HL-60 (cell line): ENCODE measurements around the gene PARN.

Experiments used
- DNase-seq, 2 experiments: peaks; one replicate each; pipeline ENCODE4 v3.0.0-alpha.2; 2010 to 2020; ENCODE audit warnings: low read depth in 1 of 2, low spot score in 1 of 2
- H3K27ac ChIP-seq: fragments of 250-450 bp; sonication (Bioruptor Pico); replicated peaks from 2 replicates; pipeline ENCODE4 v1.5.1; 2020; ENCODE audit warnings: mild to moderate bottlenecking, moderate library complexity
- H3K27me3 ChIP-seq: fragments of 250-450 bp; sonication (Bioruptor Pico); 2 replicates; pipeline ENCODE4 v1.5.1; 2021; ENCODE audit warnings: mild to moderate bottlenecking, moderate library complexity; ENCODE audit not compliant: insufficient read depth, poor library complexity, severe bottlenecking
- H3K4me3 ChIP-seq: replicated peaks from 2 replicates; pipeline ENCODE4 v1.5.1; 2011; ENCODE audit warnings: mild to moderate bottlenecking, control low read depth, low read length; ENCODE audit not compliant: insufficient read depth
- GABPA ChIP-seq: IDR thresholded peaks from 2 replicates; pipeline ENCODE4 v1.6.1; 2012; ENCODE audit warnings: low read depth
- POLR2AphosphoS5 ChIP-seq: IDR thresholded peaks from 2 replicates; pipeline ENCODE4 v1.6.1; 2012; ENCODE audit warnings: low read depth
- SPI1 ChIP-seq: IDR thresholded peaks from 2 replicates; pipeline ENCODE4 v1.6.1; 2012; ENCODE audit warnings: low read depth, mild to moderate bottlenecking, borderline replicate concordance
- TF ChIP-seq, protein P1 (sequence below): IDR thresholded peaks from one replicate; pipeline ENCODE4 v1.5.1; 2011; ENCODE audit warnings: low read length, control low read depth, inconsistent platforms; ENCODE audit not compliant: insufficient read depth
- TF ChIP-seq, protein P2 (sequence below): IDR thresholded peaks from 2 replicates; pipeline ENCODE4 v1.6.1; 2012; ENCODE audit warnings: low read depth; ENCODE audit not compliant: insufficient replicate concordance

PARN gene

DNA sequence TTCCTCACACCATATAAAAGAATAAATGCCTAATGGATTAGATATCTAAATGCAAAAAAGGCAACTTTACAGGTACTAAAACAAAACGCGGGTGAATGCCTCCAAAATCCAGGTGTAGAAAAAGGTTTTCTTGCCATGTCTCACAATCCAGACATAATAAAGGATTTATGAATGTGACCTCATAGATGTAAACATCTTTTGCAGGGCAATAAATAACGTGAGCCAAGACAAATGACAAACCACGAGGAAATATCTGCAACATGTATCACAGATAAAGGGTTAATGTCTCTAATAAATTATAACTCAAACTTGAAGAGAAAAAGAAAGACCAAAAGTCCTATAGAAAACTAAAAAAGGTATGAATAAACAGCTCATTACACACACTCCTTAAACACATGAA is 180.7 kb downstream of the PARN start:
- no peak overlapping the region for H3K4me3 ChIP-seq
- no peak overlapping the region for H3K27ac ChIP-seq
- TF ChIP-seq, protein P1, sequence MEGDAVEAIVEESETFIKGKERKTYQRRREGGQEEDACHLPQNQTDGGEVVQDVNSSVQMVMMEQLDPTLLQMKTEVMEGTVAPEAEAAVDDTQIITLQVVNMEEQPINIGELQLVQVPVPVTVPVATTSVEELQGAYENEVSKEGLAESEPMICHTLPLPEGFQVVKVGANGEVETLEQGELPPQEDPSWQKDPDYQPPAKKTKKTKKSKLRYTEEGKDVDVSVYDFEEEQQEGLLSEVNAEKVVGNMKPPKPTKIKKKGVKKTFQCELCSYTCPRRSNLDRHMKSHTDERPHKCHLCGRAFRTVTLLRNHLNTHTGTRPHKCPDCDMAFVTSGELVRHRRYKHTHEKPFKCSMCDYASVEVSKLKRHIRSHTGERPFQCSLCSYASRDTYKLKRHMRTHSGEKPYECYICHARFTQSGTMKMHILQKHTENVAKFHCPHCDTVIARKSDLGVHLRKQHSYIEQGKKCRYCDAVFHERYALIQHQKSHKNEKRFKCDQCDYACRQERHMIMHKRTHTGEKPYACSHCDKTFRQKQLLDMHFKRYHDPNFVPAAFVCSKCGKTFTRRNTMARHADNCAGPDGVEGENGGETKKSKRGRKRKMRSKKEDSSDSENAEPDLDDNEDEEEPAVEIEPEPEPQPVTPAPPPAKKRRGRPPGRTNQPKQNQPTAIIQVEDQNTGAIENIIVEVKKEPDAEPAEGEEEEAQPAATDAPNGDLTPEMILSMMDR, result no peak
- TF ChIP-seq SPI1 (no peak), POLR2AphosphoS5 (no peak), GABPA (no peak)
- TF ChIP-seq, protein P2, sequence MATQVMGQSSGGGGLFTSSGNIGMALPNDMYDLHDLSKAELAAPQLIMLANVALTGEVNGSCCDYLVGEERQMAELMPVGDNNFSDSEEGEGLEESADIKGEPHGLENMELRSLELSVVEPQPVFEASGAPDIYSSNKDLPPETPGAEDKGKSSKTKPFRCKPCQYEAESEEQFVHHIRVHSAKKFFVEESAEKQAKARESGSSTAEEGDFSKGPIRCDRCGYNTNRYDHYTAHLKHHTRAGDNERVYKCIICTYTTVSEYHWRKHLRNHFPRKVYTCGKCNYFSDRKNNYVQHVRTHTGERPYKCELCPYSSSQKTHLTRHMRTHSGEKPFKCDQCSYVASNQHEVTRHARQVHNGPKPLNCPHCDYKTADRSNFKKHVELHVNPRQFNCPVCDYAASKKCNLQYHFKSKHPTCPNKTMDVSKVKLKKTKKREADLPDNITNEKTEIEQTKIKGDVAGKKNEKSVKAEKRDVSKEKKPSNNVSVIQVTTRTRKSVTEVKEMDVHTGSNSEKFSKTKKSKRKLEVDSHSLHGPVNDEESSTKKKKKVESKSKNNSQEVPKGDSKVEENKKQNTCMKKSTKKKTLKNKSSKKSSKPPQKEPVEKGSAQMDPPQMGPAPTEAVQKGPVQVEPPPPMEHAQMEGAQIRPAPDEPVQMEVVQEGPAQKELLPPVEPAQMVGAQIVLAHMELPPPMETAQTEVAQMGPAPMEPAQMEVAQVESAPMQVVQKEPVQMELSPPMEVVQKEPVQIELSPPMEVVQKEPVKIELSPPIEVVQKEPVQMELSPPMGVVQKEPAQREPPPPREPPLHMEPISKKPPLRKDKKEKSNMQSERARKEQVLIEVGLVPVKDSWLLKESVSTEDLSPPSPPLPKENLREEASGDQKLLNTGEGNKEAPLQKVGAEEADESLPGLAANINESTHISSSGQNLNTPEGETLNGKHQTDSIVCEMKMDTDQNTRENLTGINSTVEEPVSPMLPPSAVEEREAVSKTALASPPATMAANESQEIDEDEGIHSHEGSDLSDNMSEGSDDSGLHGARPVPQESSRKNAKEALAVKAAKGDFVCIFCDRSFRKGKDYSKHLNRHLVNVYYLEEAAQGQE, result no peak
- no peak for DNase-seq
- no peaks in the 10 kb centered on the region for H3K27me3 ChIP-seq

DNA sequence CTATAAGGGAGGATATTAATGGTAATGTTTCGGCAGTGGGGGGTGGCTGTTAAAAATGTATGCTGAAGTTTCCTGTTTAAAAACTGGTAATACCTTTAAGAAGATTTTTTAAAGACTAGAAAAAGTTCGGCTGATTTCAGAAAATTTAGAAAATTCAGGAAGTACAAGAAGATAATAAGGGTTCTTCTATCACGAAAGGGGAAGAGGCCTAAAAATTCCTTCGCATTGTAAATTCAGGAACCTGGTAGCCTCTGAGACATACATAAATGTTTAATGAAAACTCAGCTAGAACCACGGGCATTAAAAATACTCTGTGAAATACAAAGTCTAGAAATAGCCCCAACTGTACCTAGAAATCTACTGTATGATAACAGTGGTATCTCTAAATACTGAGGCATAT is 181.2 kb downstream of the PARN start:
- TF ChIP-seq POLR2AphosphoS5, result no peak
- peak; percentile 72 for TF ChIP-seq SPI1
- H3K27me3 ChIP-seq, result no peaks in the 10 kb centered on the region
- no peak overlapping the region for H3K4me3 ChIP-seq
- H3K27ac ChIP-seq, result no peak overlapping the region
- peak in 1 of 2 experiments; percentile 2 for DNase-seq

DNA sequence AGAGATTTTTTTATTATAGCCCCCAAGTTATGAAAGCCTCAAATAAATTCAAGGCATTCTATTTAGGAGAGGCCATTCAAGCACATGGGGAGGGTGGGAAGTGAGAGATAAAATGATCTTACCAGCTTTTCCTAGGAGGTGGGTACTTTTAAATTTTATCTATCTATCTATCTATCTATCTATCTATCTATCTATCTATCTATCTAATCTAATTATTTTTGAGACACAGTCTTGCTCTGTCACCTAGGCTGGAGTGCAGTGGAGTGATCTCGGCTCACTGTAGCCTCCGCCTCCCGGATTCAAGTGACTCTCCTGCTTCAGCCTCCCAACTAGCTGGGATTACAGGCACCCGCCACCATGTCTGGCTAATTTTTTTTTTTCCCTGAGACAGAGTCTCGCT is 182.3 kb downstream of the PARN start:
- Histone ChIP-seq H3K27me3 (no peaks in the 10 kb centered on the region), H3K27ac (no peak overlapping the region), H3K4me3 (no peak overlapping the region)
- no peak for DNase-seq
- TF ChIP-seq, protein P2, result no peak
- TF ChIP-seq, protein P1, result no peak
- no peak for TF ChIP-seq GABPA

DNA sequence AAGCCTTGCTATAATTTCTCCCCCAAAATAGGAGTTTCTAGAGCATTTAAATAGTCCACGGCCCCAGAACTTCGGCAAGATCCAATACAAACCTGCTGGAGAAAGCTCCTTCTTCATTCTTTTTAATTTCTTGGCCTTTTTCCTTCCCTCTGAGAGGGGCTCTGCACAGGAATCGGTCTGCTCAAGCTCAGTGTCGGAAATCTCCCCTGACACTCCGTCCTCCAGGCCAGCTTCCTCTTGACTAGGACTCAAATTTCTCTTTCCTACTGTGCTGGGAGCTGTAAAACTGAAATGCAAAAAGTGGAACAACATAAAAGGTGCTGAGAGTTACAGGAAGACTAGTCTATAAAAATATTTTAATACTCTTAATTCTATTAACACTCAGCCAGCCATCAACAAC is 183.3 kb downstream of the PARN start:
- H3K27ac ChIP-seq, result no peak overlapping the region
- H3K27me3 ChIP-seq, result no peaks in the 10 kb centered on the region
- no peak overlapping the region for H3K4me3 ChIP-seq
- TF ChIP-seq, protein P2, result no peak
- TF ChIP-seq, protein P1, result no peak
- TF ChIP-seq SPI1, result no peak
- no peak for TF ChIP-seq GABPA
- TF ChIP-seq POLR2AphosphoS5, result no peak
- no peak for DNase-seq
